GM18507 (cell line): ENCODE results near the gene CLDN5.
"Not testable (repeated sequence)": the region's sequence is repeated elsewhere in the genome, so short reads cannot be mapped to it uniquely, and the experiment has no call there.

Experiments used
- DNase-seq: peaks from one replicate; pipeline ENCODE4 v3.0.0; 2011; ENCODE audit warnings: low read depth; ENCODE audit not compliant: insufficient read length; ENCODE audit errors: extremely low spot score
- FAIRE-seq: peaks from 2 replicates; lab custom pipeline; 2011; peaks lifted over from hg19 to GRCh38; lab: Jason Lieb, UNC

Gene CLDN5

DNA sequence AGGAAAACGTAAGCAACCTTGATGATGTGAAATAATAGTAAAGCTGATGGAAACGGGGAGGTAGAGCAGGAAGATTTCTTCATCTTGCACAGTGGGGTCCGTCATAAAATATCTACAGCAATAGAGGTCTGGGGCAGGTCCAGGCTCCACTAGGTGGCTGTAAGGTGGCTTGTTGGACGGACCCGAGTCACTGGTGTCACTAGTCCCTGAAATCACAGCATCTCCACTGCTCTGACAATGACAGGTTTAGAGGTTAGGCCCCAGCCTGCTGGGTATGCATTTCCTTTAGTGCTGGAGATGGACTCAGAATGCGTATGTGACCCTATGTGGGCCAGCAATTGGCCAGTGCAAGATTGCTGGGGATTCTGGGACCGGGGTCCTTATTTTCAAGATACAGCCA lies 25.2 kb upstream of the CLDN5 start:
- no peak for DNase-seq
- FAIRE-seq = no peak

DNA sequence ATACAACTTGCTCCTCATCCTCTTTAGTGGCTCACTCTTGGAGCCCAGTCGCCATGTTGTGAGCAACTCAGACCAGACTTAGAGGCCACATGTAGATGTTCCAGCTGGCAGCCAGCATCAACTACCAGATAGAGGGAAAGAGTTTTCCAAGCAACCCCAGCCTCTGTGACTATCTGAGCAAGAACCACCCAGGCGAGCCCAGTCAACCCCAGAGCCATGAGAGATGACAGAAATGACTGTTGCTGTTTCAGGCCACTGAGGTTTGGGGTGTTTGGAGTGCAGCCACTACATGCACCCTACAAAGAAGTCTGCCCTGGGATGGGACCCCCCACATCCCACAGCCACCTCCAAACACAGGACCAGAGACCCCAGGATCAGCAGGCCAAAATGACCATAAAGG lies 24.8 kb upstream of the CLDN5 start:
- no peak for DNase-seq
- FAIRE-seq = no peak

GRCh38 chr22:19548427-19548826 lies 24.2 kb upstream of the CLDN5 start:
- not testable (repeated sequence) for DNase-seq, FAIRE-seq

DNA sequence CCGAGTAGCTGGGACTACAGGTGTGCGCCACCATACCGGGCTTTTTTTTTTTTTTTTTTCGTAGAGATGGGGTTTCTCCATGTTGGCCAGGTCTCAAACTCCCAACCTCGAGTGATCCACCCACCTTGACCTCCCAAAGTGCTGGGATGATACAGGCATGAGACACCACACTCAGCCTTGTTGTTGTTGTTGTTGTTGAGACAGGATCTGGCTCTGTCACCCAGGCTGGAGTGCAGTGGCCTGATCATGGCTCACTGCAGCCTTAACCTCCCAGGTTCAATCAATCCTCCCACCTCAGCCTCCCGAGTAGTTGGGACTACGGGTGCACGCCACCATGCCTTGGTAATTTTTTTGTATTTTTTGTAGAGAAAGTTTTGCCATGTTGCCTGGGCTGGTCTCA lies 23.4 kb upstream of the CLDN5 start:
- no peak for DNase-seq
- no peak for FAIRE-seq

- no peak for FAIRE-seq
- no peak for DNase-seq
These were observed 22.5 kb upstream of the CLDN5 start for GRCh38 chr22:19546680-19547079.

GRCh38 chr22:19545935-19546207 lies 21.7 kb upstream of the CLDN5 start:
- no peak for FAIRE-seq
- DNase-seq = no peak

- FAIRE-seq = no peak
- no peak for DNase-seq
These were observed 19.9 kb upstream of the CLDN5 start for GRCh38 chr22:19543970-19544708.

- FAIRE-seq (no peak), DNase-seq (no peak)
These were observed 16.2 kb upstream of the CLDN5 start for GRCh38 chr22:19540394-19540793.

- no peak for DNase-seq
- FAIRE-seq = no peak
These were observed 13.8 kb upstream of the CLDN5 start for GRCh38 chr22:19537941-19538488.

- FAIRE-seq (no peak), DNase-seq (no peak)
These were observed 12.4 kb upstream of the CLDN5 start for GRCh38 chr22:19536564-19536963.

DNA sequence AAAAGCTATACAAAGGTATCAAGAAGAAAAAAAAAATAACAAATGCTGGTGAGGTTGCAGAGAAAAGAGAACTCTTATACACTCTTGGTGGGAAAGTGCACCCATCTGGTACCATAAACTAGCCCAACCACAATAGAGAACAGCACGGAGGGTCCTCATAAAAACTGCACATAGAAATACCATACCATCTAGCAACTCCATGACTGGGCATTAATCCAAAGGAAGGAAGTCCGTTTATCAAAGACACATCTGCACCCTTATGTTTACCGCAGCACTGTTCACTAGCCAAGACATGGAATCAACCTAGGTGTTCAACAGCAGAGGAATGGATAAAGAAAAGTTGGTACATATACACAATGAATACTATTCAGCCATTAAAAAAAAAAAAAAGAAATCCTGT lies 10.8 kb upstream of the CLDN5 start:
- FAIRE-seq (no peak), DNase-seq (no peak)

DNA sequence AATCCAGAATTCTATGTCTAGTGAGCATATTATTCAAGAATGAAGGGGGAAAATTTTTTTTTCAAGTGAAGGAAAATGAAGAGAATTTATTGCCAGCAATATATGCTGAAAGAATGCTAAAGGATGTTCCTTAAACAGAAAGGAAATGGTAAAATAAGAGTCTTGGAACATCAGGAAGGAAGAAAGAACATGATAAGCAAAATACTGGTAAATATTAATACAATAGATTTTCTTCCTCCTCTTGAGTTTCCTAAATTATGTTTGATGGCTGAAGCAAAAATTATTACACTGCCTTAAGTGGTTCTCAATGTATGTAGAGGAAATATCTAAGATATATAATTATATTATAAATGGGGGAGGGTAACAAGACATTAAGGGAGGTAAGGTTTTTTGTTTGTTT lies 9.6 kb upstream of the CLDN5 start:
- no peak for FAIRE-seq
- no peak for DNase-seq

DNA sequence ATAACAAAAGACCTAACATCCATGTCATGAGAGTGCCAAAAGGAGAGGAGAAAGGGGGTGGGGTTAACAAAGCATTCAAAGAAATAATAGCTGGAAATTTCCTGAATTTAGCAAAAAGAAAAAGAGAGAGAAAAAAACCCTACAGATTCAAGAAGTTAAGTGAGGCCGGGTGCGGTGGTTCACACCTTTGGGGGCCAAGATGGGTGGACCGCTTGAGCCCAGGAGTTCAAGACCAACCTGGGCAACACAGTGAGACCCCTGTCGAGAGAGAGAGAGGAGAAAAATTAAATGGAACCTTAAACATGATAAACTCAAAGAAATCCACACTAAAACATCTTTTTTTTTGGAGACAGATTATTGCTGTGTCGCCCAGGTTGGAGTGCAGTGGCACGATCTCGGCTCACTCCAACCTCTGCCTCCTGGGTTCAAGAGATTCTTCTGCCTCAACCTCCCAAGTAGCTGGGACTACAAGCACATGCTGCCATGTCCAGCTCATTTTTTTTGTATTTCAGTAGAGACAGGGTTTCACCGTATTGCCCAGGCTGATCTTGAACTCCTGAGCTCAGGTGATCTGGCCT lies 8.9 kb upstream of the CLDN5 start:
- FAIRE-seq = no peak

GRCh38 chr22:19531327-19531726 lies 7.1 kb upstream of the CLDN5 start:
- not testable (repeated sequence) for DNase-seq, FAIRE-seq

More for the DNA sequence above, 8.9 kb upstream of the CLDN5 start:
- no peak for DNase-seq

- FAIRE-seq = no peak
- no peak for DNase-seq
These were observed 6.5 kb upstream of the CLDN5 start for GRCh38 chr22:19530751-19531150.

GRCh38 chr22:19529811-19530210 lies 5.6 kb upstream of the CLDN5 start:
- FAIRE-seq = no peak
- DNase-seq = no peak

DNA sequence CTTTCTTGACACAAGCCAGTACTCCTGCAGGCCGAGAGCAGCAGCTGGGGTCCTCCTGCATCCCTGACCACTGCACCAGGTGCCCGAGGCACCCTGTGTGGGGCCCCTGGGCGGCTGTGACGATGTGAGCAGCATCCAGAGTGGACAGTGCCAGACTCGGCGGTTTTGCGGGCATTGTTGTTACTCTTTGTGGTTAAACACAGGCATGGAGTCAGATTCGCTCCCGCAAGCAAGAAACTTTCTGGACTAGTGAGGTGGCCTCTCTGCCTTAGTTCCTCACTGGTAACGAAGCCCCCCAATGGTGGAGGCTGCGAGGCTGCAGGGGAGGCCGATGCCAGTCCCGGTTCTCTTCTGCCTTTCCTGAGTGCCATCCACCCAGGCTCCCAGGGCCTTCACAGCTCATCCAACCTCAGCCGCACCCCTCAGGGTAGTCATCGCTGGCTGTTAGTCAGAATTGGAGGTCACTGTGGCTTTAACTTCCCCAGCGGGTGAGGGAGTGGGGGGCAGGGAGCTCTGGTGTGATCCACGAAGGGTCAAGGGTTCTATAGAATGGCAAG lies 3.7 kb upstream of the CLDN5 start:
- FAIRE-seq (no peak), DNase-seq (no peak)

- FAIRE-seq = no peak
- DNase-seq = no peak
These were observed 3.1 kb upstream of the CLDN5 start for GRCh38 chr22:19527321-19527721.

DNA sequence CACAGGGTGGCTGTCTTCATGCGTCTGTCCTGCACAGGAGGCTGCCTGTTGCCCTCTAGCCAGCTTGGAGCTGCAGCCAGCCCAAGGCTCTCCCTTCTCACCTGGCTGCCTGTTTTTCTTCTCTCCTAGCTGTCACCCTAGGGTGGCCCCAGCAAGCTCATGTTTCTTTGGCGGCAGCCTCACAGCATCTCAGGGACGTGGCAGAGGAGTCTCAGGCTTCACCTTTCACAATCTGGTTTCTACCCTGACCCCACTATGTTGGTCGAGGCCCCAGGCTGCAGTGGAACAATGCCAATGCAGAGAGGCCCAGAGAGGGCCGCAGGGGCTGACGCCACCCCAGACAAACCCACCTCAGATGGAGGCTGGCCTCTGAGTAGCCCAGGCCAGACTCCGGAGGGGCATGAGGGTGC lies 2.5 kb upstream of the CLDN5 start:
- FAIRE-seq (no peak), DNase-seq (no peak)

DNA sequence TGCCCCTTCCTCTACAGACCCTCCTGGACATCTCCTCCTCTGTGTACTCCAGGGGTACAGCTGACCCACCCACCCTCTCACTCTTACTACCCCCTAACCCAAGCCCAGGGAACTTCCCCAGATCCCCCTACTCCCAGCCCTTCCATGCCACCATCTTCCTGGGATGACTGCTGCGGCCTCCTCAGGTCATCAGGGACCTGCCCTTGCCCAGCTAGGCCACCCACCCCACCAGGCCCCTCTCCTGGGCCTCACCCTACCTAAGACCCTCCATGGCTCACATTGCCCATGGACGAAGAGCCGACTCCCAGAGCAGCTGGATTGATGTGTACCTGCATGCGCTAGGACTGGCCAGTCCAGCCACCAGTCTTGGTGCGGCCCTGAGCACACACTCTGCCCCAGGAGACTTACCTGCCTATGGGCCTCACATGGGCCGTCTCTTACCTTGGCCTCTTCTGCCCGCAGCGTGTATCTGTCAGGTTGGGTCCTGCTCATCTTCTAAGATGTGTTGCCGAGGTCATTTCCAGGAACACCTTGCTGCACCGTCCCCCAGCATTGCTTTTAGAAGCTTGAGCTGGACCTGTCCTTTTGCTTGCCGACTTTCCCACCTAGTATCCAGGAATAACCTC lies 2.0 kb upstream of the CLDN5 start:
- DNase-seq = no peak
- FAIRE-seq = no peak

GRCh38 chr22:19525666-19526065 lies 1.5 kb upstream of the CLDN5 start:
- DNase-seq = no peak
- FAIRE-seq = no peak
